ENCODE results near the gene TPI1. TPM values are rescaled to one million over a fixed set of nuclear protein-coding genes. Genes with fewer than 3 reads are reported as not detected.

TPI1 gene
- total RNA-seq, 2 donors from 2014 or later = 805 to 1,294 TPM

DNA sequence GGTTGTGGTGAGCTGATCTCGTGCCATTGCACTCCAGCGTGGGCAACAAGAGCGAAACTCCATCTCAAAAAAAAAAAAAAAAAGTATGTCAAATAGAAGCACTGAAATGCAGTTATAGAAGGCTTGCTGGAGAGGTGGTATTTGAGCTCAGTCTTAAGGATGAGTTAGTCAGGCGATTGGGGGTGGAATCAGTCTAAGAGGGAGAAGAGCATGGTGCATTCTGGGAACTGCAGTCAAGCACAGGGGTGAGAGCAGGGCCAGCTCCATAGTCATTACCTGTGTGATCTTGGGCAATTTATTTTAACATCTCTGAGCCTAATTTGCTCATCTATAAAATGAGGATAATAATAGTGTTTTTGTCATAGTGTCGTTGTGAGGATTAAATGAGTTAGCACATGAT, 32.5 kb upstream of the TPI1 start:
- H3K27ac Mint-ChIP-seq = peak overlapping the region; percentile 0
- no peak for DNase-seq
- Histone ChIP-seq H3K27ac (ENCODE audit: low read depth, low read length) (no peak overlapping the region), H3K9me3 (ENCODE audit: control insufficient read depth, low read length) (no peaks in the 10 kb centered on the region), H3K27me3 (ENCODE audit: control insufficient read depth, insufficient read depth, low read length, poor library complexity, severe bottlenecking) (no peaks in the 10 kb centered on the region), H3K36me3 (ENCODE audit: control insufficient read depth, insufficient read depth, low read length) (peaks cover 69% of the 10 kb centered on the region), H3K4me3 (ENCODE audit: low read length) (no peak overlapping the region), H3K9ac (ENCODE audit: extremely low read depth, low read length, poor library complexity, severe bottlenecking) (no peak overlapping the region), H3K4me1 (ENCODE audit: control insufficient read depth, insufficient read depth, low read length) (peaks cover 2% of the 10 kb centered on the region)
- WGBS, 2 experiments (ENCODE audit: insufficient coverage in 1 of 2, insufficient read length in 1 of 2) = 80 to 93% methylated on average over 3 to 5 of the region's 5 CpGs
- H3K36me3 Mint-ChIP-seq (ENCODE audit: low read depth) = peaks cover 73% of the 10 kb centered on the region
- H3K4me3 Mint-ChIP-seq = no peak overlapping the region
- H3K27me3 Mint-ChIP-seq (ENCODE audit: insufficient read depth) = peaks cover 10% of the 10 kb centered on the region
- peaks cover 6% of the 10 kb centered on the region for H3K4me1 Mint-ChIP-seq
- no peaks in the 10 kb centered on the region for H3K9me3 Mint-ChIP-seq
- TF ChIP-seq, protein P1, sequence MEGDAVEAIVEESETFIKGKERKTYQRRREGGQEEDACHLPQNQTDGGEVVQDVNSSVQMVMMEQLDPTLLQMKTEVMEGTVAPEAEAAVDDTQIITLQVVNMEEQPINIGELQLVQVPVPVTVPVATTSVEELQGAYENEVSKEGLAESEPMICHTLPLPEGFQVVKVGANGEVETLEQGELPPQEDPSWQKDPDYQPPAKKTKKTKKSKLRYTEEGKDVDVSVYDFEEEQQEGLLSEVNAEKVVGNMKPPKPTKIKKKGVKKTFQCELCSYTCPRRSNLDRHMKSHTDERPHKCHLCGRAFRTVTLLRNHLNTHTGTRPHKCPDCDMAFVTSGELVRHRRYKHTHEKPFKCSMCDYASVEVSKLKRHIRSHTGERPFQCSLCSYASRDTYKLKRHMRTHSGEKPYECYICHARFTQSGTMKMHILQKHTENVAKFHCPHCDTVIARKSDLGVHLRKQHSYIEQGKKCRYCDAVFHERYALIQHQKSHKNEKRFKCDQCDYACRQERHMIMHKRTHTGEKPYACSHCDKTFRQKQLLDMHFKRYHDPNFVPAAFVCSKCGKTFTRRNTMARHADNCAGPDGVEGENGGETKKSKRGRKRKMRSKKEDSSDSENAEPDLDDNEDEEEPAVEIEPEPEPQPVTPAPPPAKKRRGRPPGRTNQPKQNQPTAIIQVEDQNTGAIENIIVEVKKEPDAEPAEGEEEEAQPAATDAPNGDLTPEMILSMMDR (conservative IDR thresholded peaks at IDR 0.05) = no peak

DNA sequence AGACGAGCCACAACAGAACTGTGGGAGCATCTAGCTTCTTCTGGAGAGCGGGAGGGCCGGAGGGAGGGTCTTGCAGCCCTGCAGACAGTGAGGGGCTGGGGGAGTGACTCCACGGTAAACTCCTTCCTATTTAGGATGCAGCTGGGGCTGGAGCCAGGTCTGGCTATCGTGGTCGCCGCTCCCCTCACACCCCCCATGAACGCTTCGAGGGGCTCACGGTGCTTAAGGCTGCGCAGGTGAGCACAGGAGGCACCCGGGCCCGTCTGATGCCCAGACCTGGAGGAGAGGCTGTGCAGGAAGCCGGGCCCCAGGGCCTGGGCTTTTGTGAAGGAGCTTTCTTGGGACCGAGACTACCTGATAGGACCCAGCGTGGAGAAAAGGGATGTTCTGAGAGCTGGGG, 30.5 kb upstream of the TPI1 start:
- Mint-ChIP-seq H3K4me3 (no peak overlapping the region), H3K27me3 (ENCODE audit: insufficient read depth) (peaks cover 10% of the 10 kb centered on the region), H3K9me3 (no peaks in the 10 kb centered on the region), H3K4me1 (peaks cover 21% of the 10 kb centered on the region), H3K36me3 (ENCODE audit: low read depth) (peaks cover 61% of the 10 kb centered on the region), H3K27ac (no peak overlapping the region)
- no peak for DNase-seq
- TF ChIP-seq, protein P1 (conservative IDR thresholded peaks at IDR 0.05) = no peak
- H3K27me3 ChIP-seq (ENCODE audit: control insufficient read depth, insufficient read depth, low read length, poor library complexity, severe bottlenecking) = no peaks in the 10 kb centered on the region
- H3K4me1 ChIP-seq (ENCODE audit: control insufficient read depth, insufficient read depth, low read length) = peaks cover 4% of the 10 kb centered on the region
- no peak overlapping the region for H3K9ac ChIP-seq (ENCODE audit: extremely low read depth, low read length, poor library complexity, severe bottlenecking)
- 87 to 93% methylated on average over 10 to 16 of the region's 16 CpGs for WGBS, 2 experiments (ENCODE audit: insufficient coverage in 1 of 2, insufficient read length in 1 of 2)
- H3K36me3 ChIP-seq (ENCODE audit: control insufficient read depth, insufficient read depth, low read length) = peaks cover 57% of the 10 kb centered on the region
- H3K9me3 ChIP-seq (ENCODE audit: control insufficient read depth, low read length) = no peaks in the 10 kb centered on the region
- H3K4me3 ChIP-seq (ENCODE audit: low read length) = no peak overlapping the region
- no peak overlapping the region for H3K27ac ChIP-seq (ENCODE audit: low read depth, low read length)

DNA sequence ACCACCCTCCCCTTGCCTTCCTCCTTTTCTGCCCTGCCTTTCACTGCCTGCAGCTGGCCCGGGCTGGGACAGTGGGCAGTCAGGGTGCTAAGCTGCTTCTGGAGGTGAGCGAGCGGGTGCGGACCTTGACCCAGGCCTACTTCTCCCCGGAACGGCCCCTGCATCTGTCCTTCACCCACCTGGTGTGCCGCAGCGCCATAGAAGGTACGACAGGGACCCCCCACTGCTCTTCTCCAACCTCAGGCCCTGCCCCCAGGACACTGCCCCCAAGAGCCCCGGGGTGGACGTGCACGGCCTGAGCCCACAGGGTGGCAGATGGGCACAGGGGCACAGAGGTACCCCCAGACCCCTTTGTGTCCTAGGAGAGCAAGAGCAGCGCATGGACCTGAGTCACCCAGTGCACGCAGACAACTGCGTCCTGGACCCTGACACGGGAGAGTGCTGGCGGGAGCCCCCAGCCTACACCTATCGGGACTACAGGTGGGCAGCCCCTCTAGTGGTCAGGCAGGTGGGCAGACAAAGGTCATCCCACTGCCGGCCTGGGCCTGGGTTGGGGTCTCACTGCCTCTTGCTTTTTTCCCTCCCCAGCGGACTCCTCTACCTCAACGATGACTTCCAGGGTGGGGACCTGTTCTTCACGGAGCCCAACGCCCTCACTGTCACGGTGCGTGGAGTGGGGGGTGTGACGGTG, 29.8 kb upstream of the TPI1 start:
- no peaks in the 10 kb centered on the region for H3K27me3 ChIP-seq (ENCODE audit: control insufficient read depth, insufficient read depth, low read length, poor library complexity, severe bottlenecking)
- H3K27ac Mint-ChIP-seq = no peak overlapping the region
- H3K4me3 ChIP-seq (ENCODE audit: low read length) = no peak overlapping the region
- no peak overlapping the region for H3K9ac ChIP-seq (ENCODE audit: extremely low read depth, low read length, poor library complexity, severe bottlenecking)
- H3K9me3 Mint-ChIP-seq = no peaks in the 10 kb centered on the region
- H3K4me1 Mint-ChIP-seq = peaks cover 25% of the 10 kb centered on the region
- no peaks in the 10 kb centered on the region for H3K9me3 ChIP-seq (ENCODE audit: control insufficient read depth, low read length)
- H3K4me1 ChIP-seq (ENCODE audit: control insufficient read depth, insufficient read depth, low read length) = peaks cover 4% of the 10 kb centered on the region
- H3K27ac ChIP-seq (ENCODE audit: low read depth, low read length) = no peak overlapping the region
- TF ChIP-seq, protein P1 (conservative IDR thresholded peaks at IDR 0.05) = no peak
- WGBS, 2 experiments (ENCODE audit: insufficient coverage in 1 of 2, insufficient read length in 1 of 2) = 94 to 95% methylated on average over 20 to 26 of the region's 26 CpGs
- H3K27me3 Mint-ChIP-seq (ENCODE audit: insufficient read depth) = peaks cover 10% of the 10 kb centered on the region
- DNase-seq = no peak
- H3K36me3 ChIP-seq (ENCODE audit: control insufficient read depth, insufficient read depth, low read length) = peaks cover 56% of the 10 kb centered on the region
- peaks cover 56% of the 10 kb centered on the region for H3K36me3 Mint-ChIP-seq (ENCODE audit: low read depth)
- no peak overlapping the region for H3K4me3 Mint-ChIP-seq
